CD4-positive, alpha-beta T cell (primary cell): ENCODE data around the gene SLX1A. TPM values are rescaled to one million over a fixed set of nuclear protein-coding genes. Genes with fewer than 3 reads are reported as not detected.
"Not testable (repeated sequence)": the region's sequence is repeated elsewhere in the genome, so short reads cannot be mapped to it uniquely, and the experiment has no call there.

Experiments used
- ATAC-seq: fragments of 200-7000 bp; cut with Tn5 transposase; one replicate; pipeline ENCODE4 v1.10.0; 2022; ENCODE audit warnings: mild to moderate bottlenecking; ENCODE audit not compliant: poor library complexity
- CTCF ChIA-PET: fragments of 350-600 bp; sonication (Branson Sonifier 250); formaldehyde crosslinking; loops from one replicate; lab custom pipeline; 2021; ENCODE audit warnings: antibody characterized with exemption, inconsistent platforms; lab: Charles Lee
- POLR2A ChIA-PET: fragments of 350-600 bp; sonication (Branson Sonifier 250); formaldehyde crosslinking; loops from one replicate; lab custom pipeline; 2021; ENCODE audit warnings: antibody characterized with exemption, inconsistent platforms; lab: Charles Lee
- DNase-seq, 14 experiments: peaks; one replicate each; pipeline ENCODE4 v3.0.0-alpha.2; 2013 to 2020; ENCODE audit warnings: mixed read lengths in 2 of 14
- H3K27ac ChIP-seq, 2 donors: one replicate each; pipeline versions ENCODE4 v1.5.1 to v1.7.0; 2013; ENCODE audit warnings: low read length in 2 of 2, low read depth in 1 of 2, mild to moderate bottlenecking in 1 of 2
- H3K27me3 ChIP-seq, 2 experiments: 1 replicate in 1 of 2; 2 replicates in 1 of 2; pipeline versions ENCODE4 v1.6.1 to v1.7.0; 2013; ENCODE audit warnings: low read length in 2 of 2, control low read depth in 1 of 2, mild to moderate bottlenecking in 1 of 2, moderate library complexity in 1 of 2; ENCODE audit not compliant: insufficient read depth in 2 of 2, control insufficient read depth in 1 of 2
- H3K36me3 ChIP-seq: one replicate; pipeline ENCODE4 v1.6.1; 2013; ENCODE audit warnings: low read length, control low read depth; ENCODE audit not compliant: insufficient read depth
- H3K4me1 ChIP-seq: one replicate; pipeline ENCODE4 v1.6.1; 2013; ENCODE audit warnings: low read length, control low read depth; ENCODE audit not compliant: insufficient read depth
- H3K4me3 ChIP-seq: one replicate; pipeline ENCODE4 v1.5.1; 2013; ENCODE audit warnings: mild to moderate bottlenecking, low read length, moderate library complexity
- H3K9me3 ChIP-seq, 2 experiments: 1 replicate in 1 of 2; 2 replicates in 1 of 2; pipeline versions ENCODE4 v1.6.1 to v1.7.0; 2013; ENCODE audit warnings: low read length in 2 of 2, mild to moderate bottlenecking in 2 of 2, control low read depth in 1 of 2, moderate library complexity in 1 of 2; ENCODE audit not compliant: control insufficient read depth in 1 of 2, insufficient read depth in 1 of 2
- H3K27ac Mint-ChIP-seq: one replicate; pipeline ENCODE4 v1.8.0; 2020; ENCODE audit warnings: mixed read lengths
- H3K27me3 Mint-ChIP-seq: one replicate; pipeline ENCODE4 v1.8.0; 2021; ENCODE audit warnings: mixed read lengths
- H3K36me3 Mint-ChIP-seq: one replicate; pipeline ENCODE4 v1.8.0; 2021; ENCODE audit warnings: low read depth, mixed read lengths
- H3K4me1 Mint-ChIP-seq: one replicate; pipeline ENCODE4 v1.8.0; 2021; ENCODE audit warnings: low read depth, mixed read lengths
- H3K4me3 Mint-ChIP-seq: one replicate; pipeline ENCODE4 v1.8.0; 2020; ENCODE audit warnings: mild to moderate bottlenecking, mixed read lengths
- H3K9me3 Mint-ChIP-seq: one replicate; pipeline ENCODE4 v1.8.0; 2020; ENCODE audit warnings: mixed read lengths
- intact Hi-C, 2 experiments: fragments of 100-400 bp; cut with DNase I in 1 of 2; cut with micrococcal nuclease in 1 of 2; formaldehyde crosslinking; loops; one replicate each; pipeline versions ENCODE4 v1.15.1 to v1.9.0; 2023 to 2025; cut with DNase I, micrococcal nuclease
- total RNA-seq, 174 experiments: library from RNA in 2 of 174; stranded (reverse) in 2 of 174; gene quantifications; one replicate each; pipeline ENCODE4 v1.2.3 and lab custom pipeline; 2021 to 2026

The SLX1A gene
- total RNA-seq, 2 experiments from 2014 or later: 18.4 to 28.0 TPM

DNA sequence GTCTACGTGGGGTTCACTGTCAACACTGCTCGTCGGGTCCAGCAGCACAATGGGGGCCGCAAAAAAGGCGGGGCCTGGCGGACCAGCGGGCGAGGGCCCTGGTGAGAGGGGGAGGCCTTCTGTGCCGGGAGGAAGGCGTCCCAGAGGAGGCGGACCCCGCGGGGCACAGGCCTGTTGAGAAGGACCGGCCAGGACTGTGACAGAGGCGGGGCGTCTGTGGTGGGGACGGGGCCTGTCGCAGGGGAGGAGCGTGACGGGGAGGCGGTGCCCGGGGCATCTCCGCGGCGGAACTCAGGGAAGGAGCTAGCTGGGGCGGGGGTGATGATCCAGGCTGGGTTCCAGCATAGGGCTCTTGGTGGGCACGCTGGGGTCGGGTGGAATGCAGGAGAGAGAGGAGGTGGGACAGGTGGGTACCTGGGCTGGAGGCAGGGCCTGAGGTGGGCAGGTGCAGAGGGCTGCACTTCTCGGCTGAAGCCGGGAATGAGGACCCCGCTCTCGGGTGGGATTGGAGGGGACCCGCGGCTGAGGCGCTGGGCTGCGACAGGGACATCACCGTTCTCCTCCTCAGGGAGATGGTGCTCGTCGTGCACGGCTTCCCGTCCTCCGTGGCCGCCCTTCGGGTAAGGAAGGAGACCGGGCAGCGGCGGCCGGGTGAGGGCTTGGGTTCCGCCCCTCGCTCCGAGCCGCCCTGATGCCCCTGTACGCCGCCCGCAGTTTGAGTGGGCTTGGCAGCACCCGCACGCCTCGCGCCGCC lies 674 bp downstream of the SLX1A start:
- H3K9me3 Mint-ChIP-seq, H3K27me3 ChIP-seq, H3K9me3 ChIP-seq, intact Hi-C loops, H3K4me1 ChIP-seq, H3K36me3 Mint-ChIP-seq, H3K27me3 Mint-ChIP-seq, POLR2A ChIA-PET, H3K36me3 ChIP-seq, H3K27ac Mint-ChIP-seq, H3K4me1 Mint-ChIP-seq, H3K27ac ChIP-seq, H3K4me3 Mint-ChIP-seq, CTCF ChIA-PET: not testable (repeated sequence)
- peak overlapping the region; percentile 40 for H3K4me3 ChIP-seq
- peak in 1 of 14 experiments; percentile 38 for DNase-seq
- peak; percentile 69 for ATAC-seq

DNA sequence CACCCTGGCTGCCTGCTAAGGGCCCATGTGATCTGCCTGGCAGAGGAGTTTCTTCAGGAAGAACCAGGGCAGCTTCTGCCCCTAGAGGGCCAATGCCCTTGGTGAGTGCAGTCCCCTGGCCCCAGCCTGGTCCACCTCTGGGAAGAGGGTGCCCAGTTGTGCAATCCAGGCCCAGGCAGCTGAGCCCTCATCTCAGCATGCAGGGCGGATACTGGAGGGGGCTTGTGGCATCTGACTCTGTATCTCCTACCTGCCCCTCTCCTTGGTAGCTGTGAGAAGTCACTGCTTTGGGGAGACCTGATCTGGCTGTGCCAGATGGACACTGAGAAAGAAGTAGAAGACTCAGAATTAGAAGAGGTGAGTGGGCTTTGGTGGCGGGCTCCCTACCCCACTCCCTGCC lies 3.3 kb downstream of the SLX1A start:
- CTCF ChIA-PET, POLR2A ChIA-PET, H3K27ac ChIP-seq, H3K36me3 Mint-ChIP-seq, H3K4me1 ChIP-seq, H3K9me3 ChIP-seq, H3K9me3 Mint-ChIP-seq, H3K27ac Mint-ChIP-seq, H3K4me3 Mint-ChIP-seq, ATAC-seq, DNase-seq, intact Hi-C loops, H3K36me3 ChIP-seq, H3K4me1 Mint-ChIP-seq, H3K4me3 ChIP-seq, H3K27me3 Mint-ChIP-seq, H3K27me3 ChIP-seq: not testable (repeated sequence)

DNA sequence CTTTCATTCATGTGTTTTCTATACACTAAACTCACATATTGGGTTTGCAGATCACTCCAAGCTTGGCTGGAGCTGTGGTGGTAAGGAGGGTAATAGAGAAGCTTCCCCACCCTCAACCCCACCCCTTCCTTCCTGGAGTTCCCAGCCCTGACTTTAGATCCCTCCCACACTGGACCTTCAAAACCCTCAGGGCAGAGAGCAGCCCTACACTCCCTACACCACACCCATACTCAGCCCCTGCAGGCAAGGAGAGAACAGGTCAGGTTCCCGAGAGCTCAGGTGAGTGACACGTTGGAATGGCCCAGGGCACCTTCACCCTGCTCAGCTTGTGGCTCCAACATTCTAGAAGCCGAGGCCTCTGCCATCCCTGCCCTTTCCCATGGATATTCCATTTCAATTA lies 5.4 kb downstream of the SLX1A start, which contains the start of gene SULT1A3:
SULT1A3 (plus strand) TSS at position 207 of the 400 bp plus-strand sequence. CDS start 1,474 bp downstream, outside the sequence.
- H3K4me1 Mint-ChIP-seq, H3K36me3 Mint-ChIP-seq, H3K27me3 Mint-ChIP-seq, CTCF ChIA-PET, H3K9me3 Mint-ChIP-seq, ATAC-seq, H3K27me3 ChIP-seq, H3K36me3 ChIP-seq, intact Hi-C loops, POLR2A ChIA-PET, DNase-seq, H3K4me3 Mint-ChIP-seq, H3K27ac Mint-ChIP-seq, H3K9me3 ChIP-seq, H3K4me3 ChIP-seq, H3K27ac ChIP-seq, H3K4me1 ChIP-seq: not testable (repeated sequence)

DNA sequence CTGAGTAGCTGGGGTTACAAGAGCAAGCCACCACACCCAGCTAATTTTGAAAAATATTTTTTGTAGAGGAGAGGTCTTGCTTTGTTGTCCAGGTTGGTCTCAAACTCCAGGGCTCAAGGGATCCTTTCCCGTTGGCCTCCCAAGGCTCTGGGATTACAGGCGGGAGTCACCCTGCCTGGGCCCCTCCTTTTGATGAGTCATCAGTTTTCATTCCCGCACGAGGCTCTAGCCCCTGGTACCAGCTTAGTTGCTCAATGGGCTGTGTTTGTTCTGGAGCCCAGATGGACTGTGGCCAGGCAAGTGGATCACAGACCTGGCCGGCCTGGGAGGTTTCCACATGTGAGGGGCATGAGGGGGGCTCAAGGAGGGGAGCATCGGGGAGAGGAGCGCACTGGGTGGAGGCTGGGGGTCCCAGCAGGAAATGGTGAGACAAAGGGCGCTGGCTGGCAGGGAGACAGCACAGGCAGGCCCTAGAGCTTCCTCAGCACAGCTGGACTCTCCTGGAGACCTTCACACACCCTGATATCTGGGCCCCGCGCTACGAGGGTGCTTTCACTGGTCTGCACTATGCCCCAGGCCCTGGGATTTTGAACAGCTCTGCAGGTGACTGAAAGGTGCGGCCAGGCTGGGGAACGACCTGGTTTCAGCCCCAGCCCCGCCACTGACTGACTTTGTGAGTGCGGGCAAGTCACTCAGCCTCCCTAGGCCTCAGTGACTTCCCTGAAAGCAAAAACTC lies 6.1 kb downstream of the SLX1A start:
- CTCF ChIA-PET, H3K4me3 ChIP-seq, H3K9me3 ChIP-seq, H3K36me3 Mint-ChIP-seq, H3K9me3 Mint-ChIP-seq, intact Hi-C loops, H3K27me3 Mint-ChIP-seq, H3K27ac ChIP-seq, ATAC-seq, POLR2A ChIA-PET, H3K27me3 ChIP-seq, H3K27ac Mint-ChIP-seq, H3K4me1 Mint-ChIP-seq, H3K36me3 ChIP-seq, DNase-seq, H3K4me3 Mint-ChIP-seq, H3K4me1 ChIP-seq: not testable (repeated sequence)

DNA sequence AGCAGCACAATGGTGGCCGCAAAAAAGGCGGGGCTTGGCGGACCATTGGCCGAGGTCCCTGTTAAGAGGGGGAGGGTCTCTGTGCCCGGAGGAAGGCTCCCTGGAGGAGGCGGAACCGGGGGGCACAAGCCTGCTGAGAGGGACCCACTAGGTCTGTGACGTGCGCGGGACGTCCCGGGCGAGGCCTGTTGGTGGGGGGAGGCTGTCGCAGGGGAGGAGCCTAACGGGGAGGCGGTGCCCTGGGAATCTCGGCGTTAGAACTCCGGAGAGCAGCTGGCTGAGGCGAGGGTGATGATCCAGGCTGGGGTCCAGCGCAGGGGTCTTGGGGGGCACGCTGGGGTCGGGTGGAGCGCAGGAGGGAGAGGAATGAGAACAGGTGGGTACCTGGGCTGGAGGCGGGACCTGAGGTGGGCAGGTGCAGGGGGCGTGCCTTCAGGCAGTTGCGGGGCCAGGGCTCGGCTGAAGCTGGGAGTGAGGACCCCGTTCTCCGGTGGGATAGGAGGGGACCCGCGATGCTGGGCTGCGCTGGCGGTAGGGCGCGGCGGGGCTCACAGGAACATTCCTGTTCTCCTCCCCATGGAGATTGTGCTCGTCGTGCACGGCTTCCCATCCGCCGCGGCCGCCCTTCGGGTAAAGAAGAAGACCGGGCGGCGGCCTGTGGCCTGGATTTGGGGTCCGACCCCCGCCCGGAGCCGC lies 12.0 kb downstream of the SLX1A start:
- H3K4me3 Mint-ChIP-seq, H3K9me3 ChIP-seq, H3K27me3 ChIP-seq, H3K36me3 Mint-ChIP-seq, H3K9me3 Mint-ChIP-seq, H3K4me1 ChIP-seq, H3K4me1 Mint-ChIP-seq, H3K27ac ChIP-seq, intact Hi-C loops, H3K27me3 Mint-ChIP-seq, H3K27ac Mint-ChIP-seq, H3K36me3 ChIP-seq, CTCF ChIA-PET, POLR2A ChIA-PET: not testable (repeated sequence)
- ATAC-seq (peak; percentile 74), DNase-seq (peak in 2 of 14 experiments; percentile 3 to 33)
- peak overlapping the region; percentile 48 for H3K4me3 ChIP-seq

DNA sequence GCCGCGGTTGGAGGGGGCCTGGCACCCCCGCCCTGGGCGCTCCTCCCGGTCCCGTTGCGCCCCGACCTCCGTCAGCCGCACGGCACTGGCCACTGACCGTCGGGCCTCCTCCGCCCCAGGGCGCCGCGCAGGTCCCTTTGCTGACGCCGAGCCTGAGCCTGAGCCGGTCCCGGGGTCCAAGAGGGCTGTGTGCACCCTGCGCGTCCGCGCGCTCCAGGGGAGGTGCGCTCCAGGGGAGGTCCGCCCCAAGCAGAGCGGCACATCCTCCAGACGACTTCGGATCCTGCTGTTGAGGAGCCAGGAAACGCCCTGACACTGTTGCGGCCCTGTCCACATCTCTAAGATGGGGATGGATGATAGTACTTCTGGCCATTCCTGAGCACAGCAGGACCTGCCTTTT lies 12.6 kb downstream of the SLX1A start:
- intact Hi-C loops, H3K4me1 Mint-ChIP-seq, H3K27ac ChIP-seq, H3K4me1 ChIP-seq, H3K27me3 ChIP-seq, POLR2A ChIA-PET, CTCF ChIA-PET, H3K9me3 ChIP-seq, H3K9me3 Mint-ChIP-seq, H3K27ac Mint-ChIP-seq, H3K4me3 Mint-ChIP-seq, H3K36me3 ChIP-seq, H3K36me3 Mint-ChIP-seq, DNase-seq, H3K27me3 Mint-ChIP-seq: not testable (repeated sequence)
- H3K4me3 ChIP-seq: peak overlapping the region; percentile 48
- peak; percentile 64 for ATAC-seq
